GM12878 (cell line): ENCODE results near the gene RNU5B-1.

ENCODE experiments used
- BHLHE40 ChIP-seq, 2 experiments: fragments of 450-650 bp in 1 of 2; IDR thresholded peaks; 2 replicates each; pipeline ENCODE4 v1.6.1; 2011 to 2017; ENCODE audit warnings: low read depth in 2 of 2, borderline replicate concordance in 1 of 2, improper control_type of control experiment in 1 of 2, low read length in 1 of 2, mild to moderate bottlenecking in 1 of 2
- CREB1 ChIP-seq: IDR thresholded peaks from 2 replicates; pipeline ENCODE4 v1.6.1; 2012; ENCODE audit warnings: low read depth, mild to moderate bottlenecking, inconsistent platforms
- POLR2A ChIP-seq: IDR thresholded peaks from 2 replicates; pipeline ENCODE4 v1.6.1; 2011; ENCODE audit warnings: low read depth, mild to moderate bottlenecking, low read length
- SIX5 ChIP-seq: IDR thresholded peaks from 2 replicates; pipeline ENCODE4 v1.6.1; 2011; ENCODE audit warnings: mild to moderate bottlenecking, low read depth, low read length, moderate library complexity; ENCODE audit not compliant: severe bottlenecking
- SKIL ChIP-seq: fragments of 450-650 bp; IDR thresholded peaks from 2 replicates; pipeline ENCODE4 v1.6.1; 2017; ENCODE audit warnings: mild to moderate bottlenecking, low read depth, inconsistent platforms; ENCODE audit not compliant: poor library complexity, severe bottlenecking
- SPI1 ChIP-seq: IDR thresholded peaks from 2 replicates; pipeline ENCODE4 v1.6.1; 2011; ENCODE audit warnings: low read depth, mild to moderate bottlenecking, low read length, moderate library complexity, borderline replicate concordance; ENCODE audit not compliant: insufficient read depth

- no peak for TF ChIP-seq POLR2A
- TF ChIP-seq BHLHE40 (IDR thresholded peaks at IDR 0.05; ENCODE audit: borderline replicate concordance in 1 of 2, low read depth in 2 of 2, low read length in 1 of 2), result no peak
- TF ChIP-seq SKIL, result no peak
- TF ChIP-seq SIX5, result no peak
- TF ChIP-seq SPI1, result no peak
- no peak for TF ChIP-seq CREB1
These were observed 33.1 kb downstream of the RNU5B-1 start for GRCh38 chr15:65337436-65338070.
